HepG2 (cell line): Measurements from ENCODE around the gene LCAT. TPM values are rescaled to one million over a fixed set of nuclear protein-coding genes. Genes with fewer than 3 reads are reported as not detected.

Experiments used
- DNMT1 ChIP-seq: sonication (generic); formaldehyde crosslinking; IDR thresholded peaks from 2 replicates; pipeline ENCODE4 v1.5.1; 2020; ENCODE audit warnings: mild to moderate bottlenecking, missing genetic modification reagents
- HNRNPUL1 ChIP-seq: fragments of 200-400 bp; formaldehyde crosslinking; IDR thresholded peaks from 2 replicates; pipeline ENCODE4 v1.6.1; 2017; ENCODE audit warnings: low read depth, mild to moderate bottlenecking, low read length, moderate library complexity
- HOXA7 ChIP-seq: sonication (generic); formaldehyde crosslinking; IDR thresholded peaks from 2 replicates; pipeline ENCODE4 v1.8.1; 2022; ENCODE audit warnings: mild to moderate bottlenecking, missing genetic modification reagents, moderate library complexity
- JDP2 ChIP-seq: sonication (generic); formaldehyde crosslinking; IDR thresholded peaks from 2 replicates; pipeline ENCODE4 v1.8.1; 2022; ENCODE audit warnings: missing genetic modification reagents, borderline replicate concordance
- KLF12 ChIP-seq: sonication (generic); formaldehyde crosslinking; IDR thresholded peaks from 2 replicates; pipeline ENCODE4 v1.4.0; 2020; ENCODE audit warnings: missing genetic modification reagents, borderline replicate concordance
- MEIS1 ChIP-seq: sonication (generic); formaldehyde crosslinking; IDR thresholded peaks from 2 replicates; pipeline ENCODE4 v1.9.0; 2021; ENCODE audit warnings: mild to moderate bottlenecking, missing genetic modification reagents, moderate library complexity, borderline replicate concordance
- SMARCC2 ChIP-seq: fragments of 450-650 bp; IDR thresholded peaks from 2 replicates; pipeline ENCODE4 v1.6.1; 2017; ENCODE audit warnings: antibody characterized with exemption, mild to moderate bottlenecking
- SRF ChIP-seq: IDR thresholded peaks from 2 replicates; pipeline ENCODE4 v1.6.1; 2011; ENCODE audit warnings: mild to moderate bottlenecking, low read depth, low read length, moderate library complexity
- TP53 ChIP-seq: sonication (generic); formaldehyde crosslinking; conservative IDR thresholded peaks from 2 replicates; pipeline ENCODE4 v1.4.0; 2020; ENCODE audit warnings: missing genetic modification reagents
- U2AF1 ChIP-seq: fragments of 200-400 bp; formaldehyde crosslinking; optimal IDR thresholded peaks from 2 replicates; pipeline ENCODE3; 2017; ENCODE audit warnings: mild to moderate bottlenecking, low read depth, low read length
- YY1 ChIP-seq: IDR thresholded peaks from 2 replicates; pipeline ENCODE4 v1.6.1; 2011; ENCODE audit warnings: low read length, low read depth, moderate library complexity, mild to moderate bottlenecking; ENCODE audit not compliant: insufficient read depth, insufficient replicate concordance
- ZNF30 ChIP-seq: sonication (generic); formaldehyde crosslinking; IDR thresholded peaks from 2 replicates; pipeline ENCODE4 v1.5.0; 2020; ENCODE audit warnings: mild to moderate bottlenecking, missing genetic modification reagents
- ZNF354B ChIP-seq: sonication (generic); formaldehyde crosslinking; IDR thresholded peaks from 2 replicates; pipeline ENCODE4 v1.8.0; 2022; ENCODE audit warnings: mild to moderate bottlenecking, missing genetic modification reagents
- ZNF619 ChIP-seq: sonication (generic); formaldehyde crosslinking; IDR thresholded peaks from 2 replicates; pipeline ENCODE4 v1.4.0; 2020; ENCODE audit warnings: mild to moderate bottlenecking, missing genetic modification reagents
- polyA plus RNA-seq, 8 experiments: library from polyadenylated mRNA; depleted of rRNA in 3 of 8; stranded (reverse) in 7 of 8; unstranded in 1 of 8; fragments of >200 nt; fragmentation: Illumina TruSeq in 4 of 8; extraction: Trizol in 4 of 8; gene quantifications; 2 replicates each; pipeline versions ENCODE4 v1.2.1 to v1.2.3, GENCODE V29; 2011 to 2016; ENCODE audit warnings: low read depth in 4 of 8, missing spikeins in 1 of 8, mixed read lengths in 1 of 8; ENCODE audit not compliant: insufficient read depth in 1 of 8
- total RNA-seq, 5 experiments: library from RNA; depleted of rRNA; stranded (reverse); fragments of >200 nt; fragmentation: Illumina TruSeq; extraction: Trizol; gene quantifications; 2 replicates each; pipeline ENCODE4 v1.2.3, GENCODE V29; 2016; ENCODE audit warnings: low read depth in 1 of 5
- TF ChIP-seq, protein P1 (sequence below): sonication (generic); formaldehyde crosslinking; IDR thresholded peaks from 2 replicates; pipeline ENCODE4 v1.9.0; 2022; ENCODE audit warnings: low read depth, missing genetic modification reagents
- TF ChIP-seq, protein P2 (sequence below): sonication (generic); formaldehyde crosslinking; IDR thresholded peaks from 2 replicates; pipeline ENCODE4 v1.4.0; 2020; ENCODE audit warnings: low read depth, mild to moderate bottlenecking, missing genetic modification reagents
- TF ChIP-seq, protein P3 (sequence below), 2 experiments: fragments of 450-650 bp in 1 of 2; sonication (generic) in 1 of 2; formaldehyde crosslinking in 1 of 2; IDR thresholded peaks; 2 replicates each; pipeline versions ENCODE4 v1.6.1 to v1.8.0; 2016 to 2022; ENCODE audit warnings: antibody characterized with exemption in 1 of 2, mild to moderate bottlenecking in 1 of 2, missing genetic modification reagents in 1 of 2

LCAT gene
- total and polyA plus RNA-seq, 2 of the 13 experiments (the other 11 are each of a cell fraction or from before 2014, with no cell fraction given): 36.1 to 38.9 TPM

DNA sequence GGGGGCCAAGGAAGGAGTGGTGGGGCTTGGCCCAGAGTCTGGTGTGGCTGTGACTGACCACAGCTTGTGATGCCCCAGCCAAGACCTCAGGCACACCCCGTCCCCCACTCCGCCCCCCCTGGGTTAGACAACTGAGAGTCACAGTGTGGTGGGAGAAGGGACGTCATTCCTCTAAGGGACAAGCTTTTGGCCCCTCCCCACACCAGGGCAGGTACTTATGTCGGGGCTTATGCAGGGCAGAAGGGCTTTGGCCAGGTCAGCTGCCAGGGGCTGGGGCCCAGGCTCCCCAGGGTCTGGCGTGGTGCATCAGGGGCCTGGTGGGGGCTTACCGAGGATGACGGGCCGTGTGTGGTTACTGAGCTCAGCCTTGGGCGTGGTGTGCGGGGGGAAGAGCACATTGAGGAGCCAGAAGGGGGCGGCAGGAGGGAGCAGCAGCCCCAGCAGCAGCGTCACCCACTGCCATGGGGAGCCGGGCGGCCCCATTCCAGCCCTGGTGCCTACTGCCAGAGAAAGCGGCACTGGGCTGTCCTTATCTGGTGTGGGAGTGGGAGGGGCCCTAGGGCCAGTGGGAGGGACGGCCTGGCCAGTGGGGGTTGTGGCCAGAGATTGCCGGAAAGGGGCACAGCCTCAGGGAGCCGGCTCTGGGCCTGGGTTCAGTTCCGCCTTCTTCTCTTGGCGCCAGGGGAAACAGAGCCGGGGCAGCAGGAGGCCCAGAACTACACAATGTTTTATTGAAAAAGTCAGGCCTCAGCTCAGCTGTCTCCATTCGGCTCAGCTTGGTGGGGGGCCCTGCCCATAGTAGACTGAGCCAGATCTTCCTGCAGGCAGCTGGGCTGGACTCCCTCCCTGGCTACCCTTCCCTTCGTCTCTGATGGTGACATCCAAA, at the start of gene LCAT (continued):
- TF ChIP-seq SRF: peak; percentile 69
- no peak; the same call in 1 of the 2 replicates for TF ChIP-seq MEIS1 (CRISPR knock-in tag)
- no peak for TF ChIP-seq JDP2 (CRISPR knock-in tag)
- TF ChIP-seq ZNF354B (CRISPR knock-in tag): 0 out of 2 replicates have a peak, but pooled peaks have one; percentile 60
- no peak for TF ChIP-seq TP53 (CRISPR knock-in tag)
- no peak for TF ChIP-seq KLF12
- TF ChIP-seq, protein P1, sequence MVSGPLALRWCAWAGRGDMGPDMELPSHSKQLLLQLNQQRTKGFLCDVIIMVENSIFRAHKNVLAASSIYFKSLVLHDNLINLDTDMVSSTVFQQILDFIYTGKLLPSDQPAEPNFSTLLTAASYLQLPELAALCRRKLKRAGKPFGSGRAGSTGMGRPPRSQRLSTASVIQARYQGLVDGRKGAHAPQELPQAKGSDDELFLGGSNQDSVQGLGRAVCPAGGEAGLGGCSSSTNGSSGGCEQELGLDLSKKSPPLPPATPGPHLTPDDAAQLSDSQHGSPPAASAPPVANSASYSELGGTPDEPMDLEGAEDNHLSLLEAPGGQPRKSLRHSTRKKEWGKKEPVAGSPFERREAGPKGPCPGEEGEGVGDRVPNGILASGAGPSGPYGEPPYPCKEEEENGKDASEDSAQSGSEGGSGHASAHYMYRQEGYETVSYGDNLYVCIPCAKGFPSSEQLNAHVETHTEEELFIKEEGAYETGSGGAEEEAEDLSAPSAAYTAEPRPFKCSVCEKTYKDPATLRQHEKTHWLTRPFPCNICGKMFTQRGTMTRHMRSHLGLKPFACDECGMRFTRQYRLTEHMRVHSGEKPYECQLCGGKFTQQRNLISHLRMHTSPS (CRISPR knock-in tag): peak; percentile 51
- TF ChIP-seq ZNF30 (CRISPR knock-in tag): peak; percentile 43; the same call in 1 of the 2 replicates
- TF ChIP-seq HNRNPUL1: no peak
- TF ChIP-seq ZNF619: peak; percentile 75
- no peak for TF ChIP-seq SMARCC2
- TF ChIP-seq, protein P2, sequence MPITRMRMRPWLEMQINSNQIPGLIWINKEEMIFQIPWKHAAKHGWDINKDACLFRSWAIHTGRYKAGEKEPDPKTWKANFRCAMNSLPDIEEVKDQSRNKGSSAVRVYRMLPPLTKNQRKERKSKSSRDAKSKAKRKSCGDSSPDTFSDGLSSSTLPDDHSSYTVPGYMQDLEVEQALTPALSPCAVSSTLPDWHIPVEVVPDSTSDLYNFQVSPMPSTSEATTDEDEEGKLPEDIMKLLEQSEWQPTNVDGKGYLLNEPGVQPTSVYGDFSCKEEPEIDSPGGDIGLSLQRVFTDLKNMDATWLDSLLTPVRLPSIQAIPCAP (CRISPR knock-in tag): no peak
- TF ChIP-seq U2AF1: peak; percentile 49
- peak; percentile 55 for TF ChIP-seq YY1
- TF ChIP-seq, protein P3, sequence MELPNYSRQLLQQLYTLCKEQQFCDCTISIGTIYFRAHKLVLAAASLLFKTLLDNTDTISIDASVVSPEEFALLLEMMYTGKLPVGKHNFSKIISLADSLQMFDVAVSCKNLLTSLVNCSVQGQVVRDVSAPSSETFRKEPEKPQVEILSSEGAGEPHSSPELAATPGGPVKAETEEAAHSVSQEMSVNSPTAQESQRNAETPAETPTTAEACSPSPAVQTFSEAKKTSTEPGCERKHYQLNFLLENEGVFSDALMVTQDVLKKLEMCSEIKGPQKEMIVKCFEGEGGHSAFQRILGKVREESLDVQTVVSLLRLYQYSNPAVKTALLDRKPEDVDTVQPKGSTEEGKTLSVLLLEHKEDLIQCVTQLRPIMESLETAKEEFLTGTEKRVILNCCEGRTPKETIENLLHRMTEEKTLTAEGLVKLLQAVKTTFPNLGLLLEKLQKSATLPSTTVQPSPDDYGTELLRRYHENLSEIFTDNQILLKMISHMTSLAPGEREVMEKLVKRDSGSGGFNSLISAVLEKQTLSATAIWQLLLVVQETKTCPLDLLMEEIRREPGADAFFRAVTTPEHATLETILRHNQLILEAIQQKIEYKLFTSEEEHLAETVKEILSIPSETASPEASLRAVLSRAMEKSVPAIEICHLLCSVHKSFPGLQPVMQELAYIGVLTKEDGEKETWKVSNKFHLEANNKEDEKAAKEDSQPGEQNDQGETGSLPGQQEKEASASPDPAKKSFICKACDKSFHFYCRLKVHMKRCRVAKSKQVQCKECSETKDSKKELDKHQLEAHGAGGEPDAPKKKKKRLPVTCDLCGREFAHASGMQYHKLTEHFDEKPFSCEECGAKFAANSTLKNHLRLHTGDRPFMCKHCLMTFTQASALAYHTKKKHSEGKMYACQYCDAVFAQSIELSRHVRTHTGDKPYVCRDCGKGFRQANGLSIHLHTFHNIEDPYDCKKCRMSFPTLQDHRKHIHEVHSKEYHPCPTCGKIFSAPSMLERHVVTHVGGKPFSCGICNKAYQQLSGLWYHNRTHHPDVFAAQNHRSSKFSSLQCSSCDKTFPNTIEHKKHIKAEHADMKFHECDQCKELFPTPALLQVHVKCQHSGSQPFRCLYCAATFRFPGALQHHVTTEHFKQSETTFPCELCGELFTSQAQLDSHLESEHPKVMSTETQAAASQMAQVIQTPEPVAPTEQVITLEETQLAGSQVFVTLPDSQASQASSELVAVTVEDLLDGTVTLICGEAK (IDR thresholded peaks at IDR 0.05): no peak
- TF ChIP-seq, protein P3 (CRISPR knock-in tag; IDR thresholded peaks at IDR 0.05): no peak
- TF ChIP-seq HOXA7 (CRISPR knock-in tag): no peak
- TF ChIP-seq DNMT1: no peak
